Measurements from ENCODE around the gene MID1.

DNA sequence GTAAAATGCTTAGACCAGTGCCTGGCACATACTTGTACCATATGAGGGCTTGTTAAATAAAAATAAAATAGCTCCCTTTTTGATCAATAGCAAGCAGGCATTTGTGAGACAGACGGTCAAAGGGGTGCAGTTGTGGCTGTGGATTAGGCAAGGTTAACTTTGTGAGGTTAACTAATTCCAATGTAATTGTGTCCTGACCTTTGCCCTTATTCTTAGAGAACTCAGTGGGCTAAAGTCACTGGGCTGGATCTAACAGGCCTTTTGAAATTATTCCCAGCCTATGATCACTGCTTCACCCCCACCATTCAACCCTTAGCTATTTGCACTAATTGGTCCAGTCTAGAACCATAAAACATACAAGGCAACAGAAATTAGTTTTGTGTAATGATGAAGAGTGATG is 166.4 kb downstream of the MID1 start:
- no peak for TF ChIP-seq POLR2A (IDR thresholded peaks at IDR 0.05)
- no peak for TF ChIP-seq CTCF (IDR thresholded peaks at IDR 0.05)
- TF ChIP-seq POLR2AphosphoS5 (IDR thresholded peaks at IDR 0.05) = no peak

Measured in prostate gland (tissue), 2 donors.